HG03139 (cell line): Measurements from ENCODE around the gene PPIP5K1.
"Not testable (repeated sequence)": the region's sequence is repeated elsewhere in the genome, so short reads cannot be mapped to it uniquely, and the experiment has no call there.

Source experiments
- ATAC-seq: cut with Tn5 transposase; IDR thresholded peaks from one replicate; pipeline ENCODE4 v1.9.1; 2021; ENCODE audit not compliant: unreplicated experiment

The PPIP5K1 gene

GRCh38 chr15:43589778-43590466, at the start of gene PPIP5K1:
PPIP5K1 (minus strand) TSS chr15:43590208; CDS start chr15:43584504, 5,704 bp downstream.
- ATAC-seq = peak; percentile 98

GRCh38 chr15:43638464-43639204, 48.6 kb upstream of the PPIP5K1 start:
- not testable (repeated sequence) for ATAC-seq

- ATAC-seq = not testable (repeated sequence)
Observed at GRCh38 chr15:43626937-43627336, 36.9 kb upstream of the PPIP5K1 start.

GRCh38 chr15:43625106-43625505, 35.1 kb upstream of the PPIP5K1 start:
- no peak for ATAC-seq

- not testable (repeated sequence) for ATAC-seq
Observed at GRCh38 chr15:43622068-43622799, 32.2 kb upstream of the PPIP5K1 start.

GRCh38 chr15:43618700-43619099, 28.7 kb upstream of the PPIP5K1 start, which contains the start of gene STRC:
STRC (minus strand) TSS chr15:43618800; CDS start chr15:43618722, 78 bp downstream.
- not testable (repeated sequence) for ATAC-seq

GRCh38 chr15:43617750-43618149, 27.7 kb upstream of the PPIP5K1 start:
- not testable (repeated sequence) for ATAC-seq

GRCh38 chr15:43602233-43602632, 12.2 kb upstream of the PPIP5K1 start:
- ATAC-seq = not testable (repeated sequence)

- ATAC-seq = not testable (repeated sequence)
Observed at GRCh38 chr15:43600200-43600599, 10.2 kb upstream of the PPIP5K1 start.

- not testable (repeated sequence) for ATAC-seq
Observed at GRCh38 chr15:43599131-43599530, 9.1 kb upstream of the PPIP5K1 start.

GRCh38 chr15:43593328-43594190, 3.6 kb upstream of the PPIP5K1 start, which contains the start of gene CKMT1B:
CKMT1B (plus strand) TSS chr15:43594027; CDS start chr15:43594219, 192 bp downstream.
- not testable (repeated sequence) for ATAC-seq

GRCh38 chr15:43592841-43593240, 2.8 kb upstream of the PPIP5K1 start:
- not testable (repeated sequence) for ATAC-seq

GRCh38 chr15:43574607-43575006, 15.4 kb downstream of the PPIP5K1 start:
- not testable (repeated sequence) for ATAC-seq

- not testable (repeated sequence) for ATAC-seq
Observed at GRCh38 chr15:43566615-43567014, 23.4 kb downstream of the PPIP5K1 start.

GRCh38 chr15:43563793-43564192, 26.2 kb downstream of the PPIP5K1 start:
- not testable (repeated sequence) for ATAC-seq

- not testable (repeated sequence) for ATAC-seq
Observed at GRCh38 chr15:43562753-43563152, 27.3 kb downstream of the PPIP5K1 start.

GRCh38 chr15:43552986-43553385, 37.0 kb downstream of the PPIP5K1 start:
- no peak for ATAC-seq

GRCh38 chr15:43552256-43552655, 37.8 kb downstream of the PPIP5K1 start:
- ATAC-seq = no peak

GRCh38 chr15:43550527-43551363, 39.3 kb downstream of the PPIP5K1 start:
- ATAC-seq = no peak
